KOPT-K1 (cell line): Measurements from ENCODE around the gene DCAKD.

Experiments
- H3K27ac ChIP-seq: fragments of 200-600 bp; sonication (generic); 2 replicates; pipeline ENCODE4 v1.5.1; 2016; ENCODE audit warnings: antibody characterized with exemption, mild to moderate bottlenecking, low read depth, low read length; ENCODE audit not compliant: poor library complexity, severe bottlenecking
- H3K36me3 ChIP-seq: fragments of 200-600 bp; sonication (generic); 2 replicates; pipeline ENCODE4 v1.5.1; 2017; ENCODE audit warnings: antibody characterized with exemption, mild to moderate bottlenecking, low read length, moderate library complexity; ENCODE audit not compliant: insufficient read depth
- H3K9me3 ChIP-seq: fragments of 200-600 bp; sonication (generic); 2 replicates; pipeline ENCODE4 v1.5.1; 2017; ENCODE audit warnings: antibody characterized with exemption, low read length, mild to moderate bottlenecking; ENCODE audit not compliant: insufficient read depth, poor library complexity, severe bottlenecking

The DCAKD gene

DNA sequence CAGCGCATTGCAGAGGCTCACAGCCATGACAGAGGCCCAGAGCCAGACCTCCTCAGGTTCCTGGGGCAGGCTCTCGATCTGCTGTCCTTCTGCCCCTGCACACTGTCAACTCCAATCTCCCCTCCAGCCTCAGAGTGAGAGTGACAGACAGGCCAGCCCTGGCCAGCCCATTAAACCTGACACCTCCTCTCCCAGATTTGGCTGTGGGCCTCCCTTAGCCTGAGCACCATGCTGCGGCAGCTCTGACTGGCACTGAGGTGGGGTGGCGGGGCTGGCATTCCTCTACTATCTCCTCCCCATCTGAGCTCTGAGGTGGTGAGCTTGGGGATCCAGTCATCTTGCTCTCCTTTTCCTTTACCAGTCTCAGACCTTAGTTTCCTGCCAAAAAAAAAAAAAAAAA is 67.9 kb downstream of the DCAKD start:
- H3K27ac ChIP-seq: no peak overlapping the region
- no peaks in the 10 kb centered on the region for H3K9me3 ChIP-seq
- H3K36me3 ChIP-seq: no peaks in the 10 kb centered on the region

DNA sequence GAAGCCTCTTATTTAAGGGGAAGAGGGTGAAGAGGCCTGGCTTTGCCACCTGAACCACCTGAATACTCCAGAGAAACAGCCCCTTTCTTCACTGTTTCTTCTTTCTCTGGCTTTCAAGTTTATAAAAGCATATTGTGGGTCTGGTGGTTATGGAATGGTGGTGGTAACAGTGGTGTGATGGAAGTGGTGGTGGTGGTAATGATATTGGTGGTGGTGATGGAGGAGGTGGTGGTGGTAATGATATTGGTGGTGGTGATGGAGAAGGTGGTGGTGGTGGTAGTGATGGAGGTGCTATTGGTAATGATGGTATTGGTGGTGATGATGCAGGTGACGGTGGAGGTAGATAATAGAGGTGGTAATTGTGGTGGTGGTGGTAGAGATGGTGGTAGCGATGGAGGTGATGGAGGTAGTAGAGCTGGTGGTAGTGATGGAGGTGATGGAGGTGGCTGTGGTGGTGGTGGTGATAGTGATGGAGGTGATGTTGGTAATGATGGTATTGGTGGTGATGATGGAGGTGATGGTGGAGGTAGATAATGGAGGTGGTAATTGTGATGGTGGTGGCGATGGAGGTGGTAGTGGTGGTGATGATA is 69.2 kb downstream of the DCAKD start:
- H3K36me3 ChIP-seq: no peaks in the 10 kb centered on the region
- H3K9me3 ChIP-seq: no peaks in the 10 kb centered on the region
- no peak overlapping the region for H3K27ac ChIP-seq

DNA sequence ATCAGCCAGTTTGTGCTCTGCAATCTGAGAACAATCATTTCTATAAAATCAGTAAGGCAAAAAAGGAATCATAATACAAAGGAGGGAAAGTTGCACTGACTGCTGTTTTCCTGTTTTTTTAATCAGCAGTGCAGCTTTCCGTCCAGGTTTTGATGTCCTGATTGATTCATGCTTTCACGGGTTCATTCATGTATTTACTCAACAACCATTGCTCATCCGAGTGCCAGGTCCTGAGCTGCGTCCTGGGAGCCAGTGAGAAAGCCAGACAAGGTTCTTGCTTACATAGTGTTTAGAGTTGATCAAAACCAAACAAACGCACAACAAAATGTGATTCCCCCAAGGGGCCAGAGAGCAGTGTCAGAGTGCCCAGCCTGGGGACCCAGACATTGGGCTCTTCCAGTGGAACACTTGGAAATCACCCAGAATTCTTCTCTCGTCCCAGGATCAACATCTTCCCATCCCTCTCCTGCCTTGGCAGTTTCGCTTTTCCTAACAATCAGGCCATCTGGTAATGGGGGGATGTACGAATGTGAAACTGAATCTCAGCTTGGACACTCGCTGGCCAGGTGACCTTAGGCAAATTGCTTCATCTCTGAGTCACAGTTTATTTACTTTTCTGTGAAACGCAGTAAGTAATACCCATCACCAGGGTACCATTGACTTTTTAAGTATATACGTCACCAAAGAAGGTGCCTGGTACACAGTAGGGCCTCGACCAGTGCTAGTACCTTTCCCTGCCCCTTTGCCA is 70.0 kb downstream of the DCAKD start:
- Histone ChIP-seq H3K9me3 (no peaks in the 10 kb centered on the region), H3K36me3 (no peaks in the 10 kb centered on the region), H3K27ac (no peak overlapping the region)

DNA sequence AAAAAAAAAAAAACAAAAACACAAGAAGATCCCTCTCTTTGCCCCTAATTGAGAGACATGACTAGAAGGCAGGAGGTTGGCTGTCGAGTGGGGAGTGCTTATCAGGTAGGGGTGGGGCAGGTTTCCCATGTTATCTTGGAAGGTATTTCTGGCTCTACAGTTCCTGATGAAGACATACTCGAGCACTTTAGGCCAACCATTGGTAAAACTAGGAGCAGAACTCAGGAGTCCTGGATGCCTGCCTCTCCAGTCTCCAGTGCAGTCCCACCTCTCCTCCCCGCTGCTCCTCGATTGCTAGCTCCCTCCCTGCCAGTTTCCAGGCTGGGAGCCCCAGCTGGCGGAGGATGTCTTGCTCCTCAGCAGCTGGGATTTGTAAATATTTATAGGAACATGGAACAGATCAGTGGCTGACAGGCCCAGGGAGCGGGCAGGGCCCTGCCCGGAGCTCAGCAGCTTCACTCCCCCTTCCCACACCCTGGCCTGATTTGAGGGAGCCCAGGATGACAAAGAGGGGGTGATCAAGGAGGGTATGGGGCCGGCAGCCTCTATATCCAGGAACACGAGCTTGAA is 71.9 kb downstream of the DCAKD start:
- no peaks in the 10 kb centered on the region for H3K9me3 ChIP-seq
- H3K27ac ChIP-seq: no peak overlapping the region
- no peaks in the 10 kb centered on the region for H3K36me3 ChIP-seq

DNA sequence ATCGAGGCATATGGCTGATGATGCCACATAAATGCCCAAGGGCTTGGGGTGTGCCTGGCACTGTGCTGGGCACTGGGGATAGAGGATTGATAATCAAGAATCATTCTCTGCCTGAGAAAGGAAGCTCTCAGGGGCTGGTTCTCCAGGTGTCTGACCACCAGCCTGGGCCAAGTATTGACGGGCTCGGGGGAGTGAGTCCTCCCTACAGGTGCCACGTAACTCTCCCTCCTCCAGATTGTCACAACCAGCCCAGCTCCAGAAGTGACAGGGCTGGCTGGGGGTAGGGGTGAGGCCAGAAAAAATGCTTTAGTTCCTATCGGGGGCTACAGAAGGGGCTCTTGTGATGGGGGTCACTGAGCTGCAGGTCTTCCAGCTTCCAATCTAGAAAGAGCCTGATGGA is 72.6 kb downstream of the DCAKD start:
- Histone ChIP-seq H3K27ac (no peak overlapping the region), H3K9me3 (no peaks in the 10 kb centered on the region), H3K36me3 (no peaks in the 10 kb centered on the region)

DNA sequence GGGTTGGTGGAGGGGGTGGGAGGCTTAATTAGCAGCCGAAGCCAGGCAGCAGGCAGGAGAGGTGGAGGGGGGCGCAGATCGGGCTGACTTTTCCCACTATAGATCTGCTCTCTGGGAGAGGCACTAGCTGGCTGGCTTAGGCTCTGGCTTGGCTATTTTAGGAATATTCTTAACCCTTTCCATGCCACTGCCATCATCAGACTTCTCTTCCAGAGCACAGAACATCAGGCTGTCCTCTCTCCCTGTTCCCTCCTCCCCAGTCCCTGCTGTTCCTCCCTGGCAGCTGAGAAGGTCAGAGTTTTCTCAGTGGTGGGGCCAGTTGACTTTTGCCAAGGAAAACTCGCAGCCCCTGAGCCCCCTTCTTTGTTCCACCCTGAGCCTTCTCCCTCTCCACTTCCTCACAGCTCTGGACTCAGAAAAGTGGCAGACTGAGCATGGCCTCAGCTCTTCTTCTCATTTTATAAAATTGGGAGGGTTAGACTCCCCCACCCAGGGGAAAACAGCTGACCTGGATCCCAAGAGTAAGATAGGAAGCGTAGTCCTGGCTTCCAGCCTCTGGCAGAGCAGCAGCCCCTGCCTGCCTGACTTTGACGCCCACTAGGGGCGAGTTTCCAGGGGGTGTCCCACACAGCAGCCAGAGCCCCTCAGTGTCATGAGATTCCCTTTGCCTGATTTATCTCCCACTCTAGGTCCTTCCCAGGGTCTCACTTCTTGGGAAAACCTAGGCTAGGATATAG is 73.5 kb downstream of the DCAKD start:
- H3K36me3 ChIP-seq: no peaks in the 10 kb centered on the region
- no peak overlapping the region for H3K27ac ChIP-seq
- no peaks in the 10 kb centered on the region for H3K9me3 ChIP-seq

DNA sequence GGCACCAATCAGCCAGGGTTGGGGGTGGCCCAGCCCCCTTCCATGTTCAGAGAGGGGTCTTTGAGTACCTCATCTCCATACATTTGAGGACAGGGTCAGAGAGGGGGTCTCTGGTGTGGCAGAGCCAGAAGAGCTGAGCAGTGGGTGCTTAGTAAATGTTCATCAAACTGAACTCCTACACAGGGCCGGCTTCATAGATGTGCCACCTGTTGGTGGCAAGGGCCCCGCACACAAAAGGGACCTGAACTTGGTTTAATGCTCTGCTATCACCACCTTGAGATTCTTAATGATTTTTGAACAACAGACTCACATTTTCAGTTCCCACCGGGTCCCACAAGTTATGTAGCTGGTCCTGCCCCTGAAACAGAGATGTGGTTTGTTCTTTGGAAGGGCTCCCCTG is 74.4 kb downstream of the DCAKD start:
- H3K27ac ChIP-seq: no peak overlapping the region
- H3K36me3 ChIP-seq: no peaks in the 10 kb centered on the region
- H3K9me3 ChIP-seq: no peaks in the 10 kb centered on the region

DNA sequence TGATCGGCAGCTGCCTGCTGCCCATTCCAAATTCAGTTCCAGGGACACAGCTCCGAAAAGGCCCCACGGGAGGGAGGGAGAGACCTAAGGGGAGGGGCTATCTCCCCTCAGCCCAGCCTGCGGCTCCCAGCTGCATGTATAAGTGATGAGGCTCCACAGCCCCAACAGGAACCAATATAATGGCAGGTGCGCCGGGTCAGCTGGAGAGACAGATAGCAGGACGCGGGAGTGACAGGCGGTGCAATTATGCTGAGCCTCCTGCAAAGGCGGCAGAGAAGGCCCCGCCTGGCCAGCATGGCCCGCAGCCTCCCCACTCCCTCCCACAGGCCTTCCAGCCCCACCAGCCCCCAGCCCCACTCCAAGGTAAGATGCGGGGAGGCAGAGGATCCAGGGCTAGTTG is 75.2 kb downstream of the DCAKD start:
- H3K9me3 ChIP-seq: no peaks in the 10 kb centered on the region
- H3K36me3 ChIP-seq: no peaks in the 10 kb centered on the region
- no peak overlapping the region for H3K27ac ChIP-seq
